Stimulated activated CD8-positive, alpha-beta memory T cell treated with anti-CD3 and anti-CD28 coated beads, Interleukin-7, amount 100 ng/mL, for 4 hours (primary cell): ENCODE measurements around the gene AIPL1.

ENCODE experiments used
- DNase-seq, 2 donors: peaks; one replicate each; pipeline ENCODE4 v3.0.0-alpha.2; 2020; ENCODE audit warnings: low read depth in 2 of 2

Gene AIPL1

DNA sequence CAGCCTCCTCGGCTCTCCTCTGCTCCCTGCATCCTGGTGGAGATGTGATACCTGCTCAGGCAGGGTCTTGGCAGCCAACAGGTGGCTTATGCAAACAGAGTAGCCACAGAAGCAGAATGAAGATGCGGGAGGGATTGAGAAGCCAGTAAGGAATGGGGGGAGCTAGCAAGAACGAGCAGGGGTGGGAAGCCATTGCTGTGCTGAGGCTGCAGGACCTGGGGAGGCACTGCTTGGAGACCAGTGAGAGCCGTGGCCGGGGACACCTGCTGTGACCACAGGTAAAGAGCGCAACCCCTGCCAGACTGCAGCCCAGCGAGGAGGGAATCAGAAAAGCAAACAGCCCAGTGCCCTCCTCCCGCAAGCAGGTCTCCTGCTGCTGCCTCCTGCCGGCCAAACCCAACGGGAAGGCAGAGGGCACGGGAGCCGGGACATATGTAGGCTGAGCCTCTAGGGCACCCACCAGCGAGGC is 14.7 kb downstream of the AIPL1 start:
- no peak for DNase-seq

DNA sequence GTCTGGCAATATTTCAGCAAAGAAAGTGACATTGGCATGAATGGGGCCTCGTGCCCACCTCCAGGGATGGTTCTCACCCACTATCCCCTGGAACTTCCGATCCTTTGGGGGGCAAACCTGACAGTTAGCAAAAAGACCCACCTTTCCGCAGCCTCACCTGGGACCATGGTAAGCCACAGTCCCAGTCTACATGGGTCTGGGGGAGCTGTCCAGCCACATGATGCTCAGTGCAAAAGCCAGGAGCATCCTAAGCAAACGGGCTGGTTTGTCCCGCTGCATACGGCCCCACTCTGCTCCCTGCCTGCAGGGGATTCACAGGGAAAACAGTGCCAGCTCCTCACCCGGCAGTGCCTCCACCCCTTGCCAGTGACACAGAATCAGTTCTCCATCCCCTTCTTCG is 19.3 kb downstream of the AIPL1 start:
- DNase-seq = no peak

DNA sequence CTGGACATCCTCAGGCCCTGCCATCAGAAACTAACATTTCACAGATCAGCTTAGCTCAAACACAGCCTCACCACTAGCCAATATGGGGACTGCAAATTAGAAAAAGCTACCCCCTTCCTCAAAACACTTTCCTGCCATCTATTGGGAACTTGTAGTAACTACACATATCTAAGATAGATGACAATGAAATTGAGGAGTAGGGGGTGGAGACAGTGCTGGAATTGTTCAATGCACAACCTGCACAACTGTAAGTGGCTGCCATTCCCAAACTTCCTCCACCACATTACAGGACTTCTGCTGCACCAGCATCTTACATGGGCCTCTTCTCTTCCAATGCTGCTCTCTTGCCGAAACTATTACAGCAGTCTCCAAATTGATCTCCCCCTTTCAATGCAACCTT is 21.9 kb downstream of the AIPL1 start:
- no peak for DNase-seq

DNA sequence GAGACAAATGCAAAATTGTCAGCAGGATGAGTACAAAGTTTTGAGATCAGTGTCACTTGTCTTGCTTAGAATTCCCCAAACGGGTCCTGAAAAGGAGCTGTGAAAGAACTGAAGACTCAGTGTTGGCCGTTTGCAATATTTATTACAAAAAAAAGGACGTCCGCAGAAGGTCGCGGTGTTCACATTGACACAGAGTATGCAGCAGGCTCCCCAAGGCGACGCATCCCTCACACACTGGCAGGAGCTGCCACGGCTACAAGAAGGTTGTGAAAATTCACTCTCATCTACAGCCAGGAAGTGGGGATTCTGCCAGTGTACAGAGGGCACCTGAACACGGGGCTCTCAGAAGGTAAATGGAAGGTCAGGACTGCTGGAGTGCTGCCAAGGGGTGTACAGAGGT is 26.2 kb downstream of the AIPL1 start:
- DNase-seq = no peak

GRCh38 chr17:6408276-6408675 is 26.6 kb downstream of the AIPL1 start:
- DNase-seq = no peak

DNA sequence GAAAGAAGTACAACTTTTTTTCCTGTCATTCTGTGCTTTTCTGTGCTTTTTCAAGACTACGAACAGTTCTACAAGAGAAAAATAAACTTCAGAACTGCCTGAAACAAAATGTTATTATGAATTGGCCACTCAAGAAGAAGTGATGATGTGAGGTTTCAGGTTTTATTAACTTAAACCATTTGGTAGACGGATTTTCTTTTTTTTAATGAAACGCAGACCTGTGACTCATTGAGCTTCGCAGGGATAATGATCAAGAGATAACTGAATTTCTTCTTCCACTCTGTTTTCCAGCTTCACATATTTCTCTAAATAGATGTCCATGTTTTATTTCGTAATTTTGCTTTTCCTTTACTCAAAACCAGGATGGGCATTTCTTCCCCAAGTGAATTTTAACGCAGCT is 32.7 kb downstream of the AIPL1 start:
- DNase-seq = no peak

GRCh38 chr17:6398955-6399354 is 36.0 kb downstream of the AIPL1 start:
- DNase-seq = no peak

DNA sequence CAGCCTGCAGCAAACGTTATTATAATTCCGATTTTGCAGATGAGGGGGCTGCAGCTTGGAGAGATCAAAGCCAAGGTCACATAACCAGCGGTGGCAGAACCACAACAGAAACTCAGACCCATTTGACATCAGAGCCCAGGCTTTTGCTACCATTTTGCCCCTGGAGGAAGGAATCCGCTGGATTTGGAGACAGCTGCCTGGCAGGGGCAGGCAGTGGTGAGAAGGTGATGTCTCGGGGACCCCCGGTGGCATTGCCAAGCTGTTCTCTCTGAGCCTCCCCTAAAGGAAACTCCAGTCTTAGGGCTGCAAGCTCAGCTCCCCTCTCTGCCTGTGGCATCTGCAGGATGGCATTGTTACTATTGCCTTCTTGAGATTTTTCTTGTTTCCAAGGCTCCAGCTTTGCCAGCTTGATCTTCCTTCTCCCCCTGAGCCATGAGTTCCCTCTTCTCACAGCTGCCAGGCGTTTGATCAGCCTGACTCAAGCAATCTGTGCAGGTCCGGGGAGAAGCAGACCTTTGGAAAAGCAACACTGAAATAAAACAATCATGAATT is 40.8 kb downstream of the AIPL1 start:
- DNase-seq = no peak

GRCh38 chr17:6393351-6393952 is 41.5 kb downstream of the AIPL1 start:
- DNase-seq = no peak

GRCh38 chr17:6392609-6393350 is 42.1 kb downstream of the AIPL1 start:
- no peak for DNase-seq

- no peak for DNase-seq
These were observed 46.5 kb downstream of the AIPL1 start for GRCh38 chr17:6388416-6388815.

GRCh38 chr17:6387858-6388257 is 47.1 kb downstream of the AIPL1 start:
- no peak for DNase-seq

DNA sequence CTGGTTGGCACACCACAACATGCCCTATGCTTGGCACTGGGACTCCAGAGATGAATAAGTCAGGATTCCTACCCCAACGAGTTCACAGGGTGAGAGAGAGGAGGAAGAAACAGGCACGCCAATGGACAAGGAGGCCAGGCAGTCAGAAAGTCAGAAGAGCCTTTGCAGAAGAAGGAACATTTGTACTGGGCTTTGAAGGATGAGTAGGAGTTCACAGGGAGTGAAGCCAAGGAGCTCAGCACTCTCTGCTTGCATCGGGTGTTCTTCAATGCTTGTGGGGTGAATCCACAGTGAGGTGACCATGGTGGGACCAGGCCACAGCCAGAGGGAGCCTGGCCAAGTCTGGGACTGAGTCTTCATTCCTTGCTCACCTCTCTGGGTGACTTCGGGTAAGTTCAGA is 47.5 kb downstream of the AIPL1 start:
- no peak for DNase-seq

GRCh38 chr17:6386041-6386630 is 48.8 kb downstream of the AIPL1 start:
- DNase-seq = no peak

GRCh38 chr17:6384481-6384880 is 50.4 kb downstream of the AIPL1 start:
- DNase-seq = no peak

- DNase-seq = no peak
These were observed 53.1 kb downstream of the AIPL1 start for GRCh38 chr17:6381526-6382465.

- DNase-seq = no peak
These were observed 53.9 kb downstream of the AIPL1 start for GRCh38 chr17:6380915-6381438.

DNA sequence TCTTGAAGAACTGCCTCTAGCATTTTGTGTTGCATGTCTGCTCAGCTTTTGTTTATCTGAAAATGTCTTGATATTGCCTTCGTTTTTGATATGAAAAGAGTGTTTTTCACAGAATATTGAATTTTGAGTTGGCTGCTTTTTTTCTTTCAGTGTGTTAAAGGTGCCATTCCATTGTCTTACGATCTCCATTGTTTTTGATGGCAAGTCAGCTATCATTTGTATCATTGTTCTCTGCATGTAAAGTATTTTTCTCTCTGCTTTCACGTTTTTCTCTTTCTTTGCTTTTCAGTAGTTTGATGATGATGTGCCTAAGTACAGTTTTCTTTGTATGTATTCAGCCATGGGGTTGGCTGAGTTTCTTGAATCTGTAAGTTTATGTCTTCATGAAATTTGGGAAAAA is 57.0 kb downstream of the AIPL1 start:
- DNase-seq = no peak

DNA sequence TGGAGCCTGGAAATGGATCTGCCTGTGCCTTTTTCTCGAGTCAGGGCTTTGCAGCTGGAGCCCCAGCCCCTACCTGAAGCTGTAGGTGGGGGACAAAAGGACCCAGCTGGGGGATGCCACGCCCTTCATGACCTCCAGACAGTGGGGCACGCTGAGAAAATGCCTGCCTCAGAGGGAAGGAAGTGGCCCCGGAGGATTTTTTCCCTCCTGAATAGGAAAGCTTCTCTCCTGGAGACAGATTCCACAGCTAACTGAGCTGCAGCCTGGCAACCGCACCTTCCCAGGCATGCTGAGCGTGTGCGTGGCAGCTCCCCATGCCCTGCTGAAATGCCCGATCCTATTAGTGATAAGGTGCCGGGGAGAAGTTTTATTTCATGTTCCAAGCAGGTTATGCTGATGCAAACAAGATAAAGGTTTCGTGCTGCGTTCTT is 58.0 kb downstream of the AIPL1 start:
- no peak for DNase-seq

GRCh38 chr17:6374761-6375312 is 60.1 kb downstream of the AIPL1 start:
- peak; percentile 28 to 29 for DNase-seq

DNA sequence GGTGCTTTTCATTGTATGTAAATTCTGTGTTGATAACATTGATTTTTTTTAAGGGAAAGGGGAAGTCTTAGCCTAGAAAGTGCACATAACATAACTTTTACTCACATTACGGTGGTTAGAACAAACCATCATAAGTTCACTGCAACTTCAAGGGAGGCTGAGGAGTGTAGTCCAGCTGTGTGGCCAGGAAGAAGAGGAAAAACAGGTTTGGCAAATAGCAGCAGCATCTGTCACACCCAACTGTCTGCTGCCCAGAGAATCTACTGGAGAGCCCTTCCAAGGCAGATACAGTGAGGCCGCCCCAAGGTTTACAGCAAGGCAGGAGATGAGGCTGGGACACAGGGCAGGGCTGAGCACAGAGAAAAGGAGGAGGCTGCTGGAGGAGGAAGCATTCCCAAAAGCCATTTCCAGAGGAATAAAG is 60.6 kb downstream of the AIPL1 start:
- no peak for DNase-seq
